H1 (cell line): ENCODE measurements around the gene CMKLR1. TPM values are rescaled to one million over a fixed set of nuclear protein-coding genes. Genes with fewer than 3 reads are reported as not detected.

ENCODE experiments used
- BRCA1 ChIP-seq: IDR thresholded peaks from 2 replicates; pipeline ENCODE4 v1.6.1; 2012; ENCODE audit warnings: low read depth, low read length, improper control_type of control experiment
- CHD2 ChIP-seq: IDR thresholded peaks from 2 replicates; pipeline ENCODE4 v1.6.1; 2012; ENCODE audit warnings: low read length, improper control_type of control experiment
- HDAC2 ChIP-seq, 2 experiments: fragments of 300-600 bp in 1 of 2; sonication (generic) in 1 of 2; IDR thresholded peaks; 2 replicates each; pipeline ENCODE4 v1.6.1; 2011 to 2012; ENCODE audit warnings: low read depth in 2 of 2, low read length in 2 of 2, mild to moderate bottlenecking in 2 of 2, moderate library complexity in 2 of 2, borderline replicate concordance in 1 of 2, inconsistent platforms in 1 of 2
- RBBP5 ChIP-seq: IDR thresholded peaks from 2 replicates; pipeline ENCODE4 v1.7.1; 2012; ENCODE audit warnings: low read depth, mild to moderate bottlenecking, inconsistent platforms, low read length, moderate library complexity, borderline replicate concordance
- SP4 ChIP-seq: IDR thresholded peaks from 2 replicates; pipeline ENCODE4 v1.6.1; 2012; ENCODE audit warnings: low read length, inconsistent platforms
- polyA plus RNA-seq, 7 experiments: library from polyadenylated mRNA; depleted of rRNA in 3 of 7; stranded (reverse) in 5 of 7; unstranded in 2 of 7; fragments of >200 nt in 5 of 7; fragments of 200-250 nt in 2 of 7; gene quantifications; 1 replicate in 5 of 7; 2 replicates in 1 of 7; 4 replicates in 1 of 7; pipeline versions ENCODE4 v1.2.1 to v1.2.3, GENCODE V29; 2011 to 2013; ENCODE audit warnings: missing spikeins in 2 of 7, mixed read lengths in 2 of 7
- total RNA-seq: library from RNA; stranded (reverse); fragmentation: NEBNext Ultra II Directional; extraction: Animal tissue kit (Norgen Biotek cat#: 25700); gene quantifications from 2 replicates; pipeline ENCODE4 v1.2.1, GENCODE V29; 2021
- TF ChIP-seq, protein P1 (sequence below): fragments of 300-600 bp; sonication (generic); IDR thresholded peaks from 2 replicates; pipeline ENCODE4 v1.7.1; 2012; ENCODE audit warnings: low read length, moderate library complexity, mild to moderate bottlenecking, inconsistent platforms; ENCODE audit not compliant: insufficient replicate concordance
- TF ChIP-seq, protein P2 (sequence below): IDR thresholded peaks from 2 replicates; pipeline ENCODE4 v1.6.1; 2012; ENCODE audit warnings: inconsistent platforms

The CMKLR1 gene
- total and polyA plus RNA-seq, 2 of the 8 experiments (the other 6 are each of a cell fraction or from before 2014, with no cell fraction given), result 2.1 to 2.8 TPM

DNA sequence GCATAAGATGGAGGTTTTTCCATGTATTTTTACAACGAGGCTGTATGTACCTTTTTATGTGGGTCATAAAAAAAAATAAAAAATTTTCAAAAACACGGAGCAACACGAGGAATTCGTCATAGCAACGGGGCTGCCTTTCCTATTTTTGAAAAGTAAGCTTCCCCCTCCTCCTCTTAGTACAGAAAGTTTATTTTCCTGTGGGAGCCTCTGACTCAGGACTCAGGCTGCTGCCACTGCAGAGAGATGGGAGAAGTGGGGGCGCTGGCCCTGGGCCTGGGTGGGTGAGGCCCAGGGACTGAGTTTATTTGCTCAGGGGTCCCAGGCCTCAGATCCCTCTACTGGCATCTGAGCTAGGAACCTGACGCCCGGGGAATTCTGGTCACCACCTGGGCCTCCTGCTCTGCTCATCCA, 10.2 kb upstream of the CMKLR1 start (continued):
- no peak for TF ChIP-seq HDAC2 (IDR thresholded peaks at IDR 0.05; ENCODE audit: borderline replicate concordance in 1 of 2, low read depth in 2 of 2, low read length in 2 of 2)
- no peak for TF ChIP-seq SP4
- TF ChIP-seq BRCA1, result no peak
- TF ChIP-seq, protein P1, sequence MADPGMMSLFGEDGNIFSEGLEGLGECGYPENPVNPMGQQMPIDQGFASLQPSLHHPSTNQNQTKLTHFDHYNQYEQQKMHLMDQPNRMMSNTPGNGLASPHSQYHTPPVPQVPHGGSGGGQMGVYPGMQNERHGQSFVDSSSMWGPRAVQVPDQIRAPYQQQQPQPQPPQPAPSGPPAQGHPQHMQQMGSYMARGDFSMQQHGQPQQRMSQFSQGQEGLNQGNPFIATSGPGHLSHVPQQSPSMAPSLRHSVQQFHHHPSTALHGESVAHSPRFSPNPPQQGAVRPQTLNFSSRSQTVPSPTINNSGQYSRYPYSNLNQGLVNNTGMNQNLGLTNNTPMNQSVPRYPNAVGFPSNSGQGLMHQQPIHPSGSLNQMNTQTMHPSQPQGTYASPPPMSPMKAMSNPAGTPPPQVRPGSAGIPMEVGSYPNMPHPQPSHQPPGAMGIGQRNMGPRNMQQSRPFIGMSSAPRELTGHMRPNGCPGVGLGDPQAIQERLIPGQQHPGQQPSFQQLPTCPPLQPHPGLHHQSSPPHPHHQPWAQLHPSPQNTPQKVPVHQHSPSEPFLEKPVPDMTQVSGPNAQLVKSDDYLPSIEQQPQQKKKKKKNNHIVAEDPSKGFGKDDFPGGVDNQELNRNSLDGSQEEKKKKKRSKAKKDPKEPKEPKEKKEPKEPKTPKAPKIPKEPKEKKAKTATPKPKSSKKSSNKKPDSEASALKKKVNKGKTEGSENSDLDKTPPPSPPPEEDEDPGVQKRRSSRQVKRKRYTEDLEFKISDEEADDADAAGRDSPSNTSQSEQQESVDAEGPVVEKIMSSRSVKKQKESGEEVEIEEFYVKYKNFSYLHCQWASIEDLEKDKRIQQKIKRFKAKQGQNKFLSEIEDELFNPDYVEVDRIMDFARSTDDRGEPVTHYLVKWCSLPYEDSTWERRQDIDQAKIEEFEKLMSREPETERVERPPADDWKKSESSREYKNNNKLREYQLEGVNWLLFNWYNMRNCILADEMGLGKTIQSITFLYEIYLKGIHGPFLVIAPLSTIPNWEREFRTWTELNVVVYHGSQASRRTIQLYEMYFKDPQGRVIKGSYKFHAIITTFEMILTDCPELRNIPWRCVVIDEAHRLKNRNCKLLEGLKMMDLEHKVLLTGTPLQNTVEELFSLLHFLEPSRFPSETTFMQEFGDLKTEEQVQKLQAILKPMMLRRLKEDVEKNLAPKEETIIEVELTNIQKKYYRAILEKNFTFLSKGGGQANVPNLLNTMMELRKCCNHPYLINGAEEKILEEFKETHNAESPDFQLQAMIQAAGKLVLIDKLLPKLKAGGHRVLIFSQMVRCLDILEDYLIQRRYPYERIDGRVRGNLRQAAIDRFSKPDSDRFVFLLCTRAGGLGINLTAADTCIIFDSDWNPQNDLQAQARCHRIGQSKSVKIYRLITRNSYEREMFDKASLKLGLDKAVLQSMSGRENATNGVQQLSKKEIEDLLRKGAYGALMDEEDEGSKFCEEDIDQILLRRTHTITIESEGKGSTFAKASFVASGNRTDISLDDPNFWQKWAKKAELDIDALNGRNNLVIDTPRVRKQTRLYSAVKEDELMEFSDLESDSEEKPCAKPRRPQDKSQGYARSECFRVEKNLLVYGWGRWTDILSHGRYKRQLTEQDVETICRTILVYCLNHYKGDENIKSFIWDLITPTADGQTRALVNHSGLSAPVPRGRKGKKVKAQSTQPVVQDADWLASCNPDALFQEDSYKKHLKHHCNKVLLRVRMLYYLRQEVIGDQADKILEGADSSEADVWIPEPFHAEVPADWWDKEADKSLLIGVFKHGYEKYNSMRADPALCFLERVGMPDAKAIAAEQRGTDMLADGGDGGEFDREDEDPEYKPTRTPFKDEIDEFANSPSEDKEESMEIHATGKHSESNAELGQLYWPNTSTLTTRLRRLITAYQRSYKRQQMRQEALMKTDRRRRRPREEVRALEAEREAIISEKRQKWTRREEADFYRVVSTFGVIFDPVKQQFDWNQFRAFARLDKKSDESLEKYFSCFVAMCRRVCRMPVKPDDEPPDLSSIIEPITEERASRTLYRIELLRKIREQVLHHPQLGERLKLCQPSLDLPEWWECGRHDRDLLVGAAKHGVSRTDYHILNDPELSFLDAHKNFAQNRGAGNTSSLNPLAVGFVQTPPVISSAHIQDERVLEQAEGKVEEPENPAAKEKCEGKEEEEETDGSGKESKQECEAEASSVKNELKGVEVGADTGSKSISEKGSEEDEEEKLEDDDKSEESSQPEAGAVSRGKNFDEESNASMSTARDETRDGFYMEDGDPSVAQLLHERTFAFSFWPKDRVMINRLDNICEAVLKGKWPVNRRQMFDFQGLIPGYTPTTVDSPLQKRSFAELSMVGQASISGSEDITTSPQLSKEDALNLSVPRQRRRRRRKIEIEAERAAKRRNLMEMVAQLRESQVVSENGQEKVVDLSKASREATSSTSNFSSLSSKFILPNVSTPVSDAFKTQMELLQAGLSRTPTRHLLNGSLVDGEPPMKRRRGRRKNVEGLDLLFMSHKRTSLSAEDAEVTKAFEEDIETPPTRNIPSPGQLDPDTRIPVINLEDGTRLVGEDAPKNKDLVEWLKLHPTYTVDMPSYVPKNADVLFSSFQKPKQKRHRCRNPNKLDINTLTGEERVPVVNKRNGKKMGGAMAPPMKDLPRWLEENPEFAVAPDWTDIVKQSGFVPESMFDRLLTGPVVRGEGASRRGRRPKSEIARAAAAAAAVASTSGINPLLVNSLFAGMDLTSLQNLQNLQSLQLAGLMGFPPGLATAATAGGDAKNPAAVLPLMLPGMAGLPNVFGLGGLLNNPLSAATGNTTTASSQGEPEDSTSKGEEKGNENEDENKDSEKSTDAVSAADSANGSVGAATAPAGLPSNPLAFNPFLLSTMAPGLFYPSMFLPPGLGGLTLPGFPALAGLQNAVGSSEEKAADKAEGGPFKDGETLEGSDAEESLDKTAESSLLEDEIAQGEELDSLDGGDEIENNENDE, result no peak
- no peak for TF ChIP-seq RBBP5
- TF ChIP-seq CHD2, result no peak
- TF ChIP-seq, protein P2, sequence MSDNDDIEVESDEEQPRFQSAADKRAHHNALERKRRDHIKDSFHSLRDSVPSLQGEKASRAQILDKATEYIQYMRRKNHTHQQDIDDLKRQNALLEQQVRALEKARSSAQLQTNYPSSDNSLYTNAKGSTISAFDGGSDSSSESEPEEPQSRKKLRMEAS, result no peak
- TF ChIP-seq, all 59 proteins: peak for 0
